Right kidney (tissue), 1 donor: ENCODE results near the gene FIGN.

Experiments
- DNase-seq: peaks from one replicate; pipeline ENCODE4 v3.0.0-alpha.2; 2016

The FIGN gene

GRCh38 chr2:163711258-163711657 is 24.6 kb downstream of the FIGN start:
- no peak for DNase-seq

GRCh38 chr2:163709270-163709669 is 26.5 kb downstream of the FIGN start:
- no peak for DNase-seq

GRCh38 chr2:163708265-163708664 is 27.5 kb downstream of the FIGN start:
- no peak for DNase-seq

- no peak for DNase-seq
Observed at GRCh38 chr2:163703386-163703785, 32.4 kb downstream of the FIGN start.

GRCh38 chr2:163701399-163702195 is 34.2 kb downstream of the FIGN start:
- no peak for DNase-seq

GRCh38 chr2:163698857-163699256 is 37.0 kb downstream of the FIGN start:
- no peak for DNase-seq

- no peak for DNase-seq
Observed at GRCh38 chr2:163697846-163698637, 37.8 kb downstream of the FIGN start.

- DNase-seq, result no peak
Observed at GRCh38 chr2:163697429-163697828, 38.4 kb downstream of the FIGN start.

GRCh38 chr2:163693484-163693883 is 42.3 kb downstream of the FIGN start:
- DNase-seq, result no peak

- no peak for DNase-seq
Observed at GRCh38 chr2:163692611-163693482, 43.0 kb downstream of the FIGN start.

- DNase-seq, result no peak
Observed at GRCh38 chr2:163692081-163692480, 43.7 kb downstream of the FIGN start.

- no peak for DNase-seq
Observed at GRCh38 chr2:163690896-163691295, 44.9 kb downstream of the FIGN start.

- DNase-seq, result no peak
Observed at GRCh38 chr2:163687217-163687616, 48.6 kb downstream of the FIGN start.

GRCh38 chr2:163686289-163686688 is 49.5 kb downstream of the FIGN start:
- DNase-seq, result no peak

GRCh38 chr2:163682695-163683094 is 53.1 kb downstream of the FIGN start:
- DNase-seq, result no peak

- no peak for DNase-seq
Observed at GRCh38 chr2:163681745-163682144, 54.1 kb downstream of the FIGN start.

- no peak for DNase-seq
Observed at GRCh38 chr2:163675388-163675787, 60.4 kb downstream of the FIGN start.

- DNase-seq, result no peak
Observed at GRCh38 chr2:163673522-163673921, 62.3 kb downstream of the FIGN start.

GRCh38 chr2:163670929-163671328 is 64.9 kb downstream of the FIGN start:
- DNase-seq, result no peak

- no peak for DNase-seq
Observed at GRCh38 chr2:163669506-163669905, 66.3 kb downstream of the FIGN start.

- DNase-seq, result no peak
Observed at GRCh38 chr2:163667064-163667887, 68.5 kb downstream of the FIGN start.

- DNase-seq, result no peak
Observed at GRCh38 chr2:163665817-163666216, 70.0 kb downstream of the FIGN start.
